MM.1S (cell line): Measurements from ENCODE around the gene AREL1.

ENCODE experiments used
- DNase-seq: peaks from one replicate; pipeline ENCODE4 v3.0.0-alpha.2; 2015
- H2AFZ ChIP-seq: fragments of 300-600 bp; sonication (generic); 2 replicates; pipeline ENCODE4 v1.6.0; 2016; ENCODE audit warnings: antibody characterized with exemption, low read length
- H3F3A ChIP-seq: fragments of 300-600 bp; sonication (generic); 2 replicates; pipeline ENCODE4 v1.6.1; 2016; ENCODE audit warnings: mild to moderate bottlenecking, antibody characterized with exemption, low read length, moderate library complexity, mixed read lengths; ENCODE audit not compliant: insufficient read depth
- H3K27ac ChIP-seq: fragments of 300-600 bp; sonication (generic); 2 replicates; pipeline ENCODE4 v1.5.1; 2016; ENCODE audit warnings: mild to moderate bottlenecking, low read length
- H3K27me3 ChIP-seq: fragments of 300-600 bp; sonication (generic); replicated peaks from 2 replicates; pipeline ENCODE4 v1.6.0; 2016; ENCODE audit warnings: low read length; ENCODE audit not compliant: insufficient read depth
- H3K36me3 ChIP-seq: fragments of 300-600 bp; sonication (generic); replicated peaks from 2 replicates; pipeline ENCODE4 v1.6.1; 2016; ENCODE audit warnings: mild to moderate bottlenecking, low read length, mixed read lengths; ENCODE audit not compliant: insufficient read depth
- H3K4me1 ChIP-seq: fragments of 300-600 bp; sonication (generic); 2 replicates; pipeline ENCODE4 v1.6.1; 2016; ENCODE audit warnings: low read length, mixed read lengths
- H3K4me2 ChIP-seq: fragments of 300-600 bp; sonication (generic); 2 replicates; pipeline ENCODE4 v1.6.0; 2016; ENCODE audit warnings: low read depth, low read length
- H3K4me3 ChIP-seq: fragments of 300-600 bp; sonication (generic); 2 replicates; pipeline ENCODE4 v1.5.1; 2016; ENCODE audit warnings: low read length, mixed read lengths
- H3K79me2 ChIP-seq: fragments of 300-600 bp; sonication (generic); 2 replicates; pipeline ENCODE4 v1.6.1; 2016; ENCODE audit warnings: mixed run types, low read length, mixed read lengths
- H3K9ac ChIP-seq: fragments of 300-600 bp; sonication (generic); 2 replicates; pipeline ENCODE4 v1.6.1; 2016; ENCODE audit warnings: low read length, mixed read lengths
- H3K9me2 ChIP-seq: fragments of 300-600 bp; sonication (generic); replicated peaks from 2 replicates; pipeline ENCODE4 v1.6.1; 2016; ENCODE audit warnings: mild to moderate bottlenecking, low read length, mixed read lengths; ENCODE audit not compliant: insufficient read depth
- H3K9me3 ChIP-seq: fragments of 300-600 bp; sonication (generic); replicated peaks from 2 replicates; pipeline ENCODE4 v1.6.1; 2016; ENCODE audit warnings: mild to moderate bottlenecking, low read length, mixed read lengths; ENCODE audit not compliant: insufficient read depth
- H4K20me1 ChIP-seq: fragments of 300-600 bp; sonication (generic); 2 replicates; pipeline ENCODE4 v1.6.1; 2016; ENCODE audit warnings: mild to moderate bottlenecking, low read length, moderate library complexity, mixed read lengths; ENCODE audit not compliant: insufficient read depth
- EZH2 ChIP-seq: fragments of 300-600 bp; sonication (generic); optimal IDR thresholded peaks from 2 replicates; pipeline ENCODE3; 2017; ENCODE audit warnings: low read depth, mild to moderate bottlenecking, antibody characterized with exemption, low read length, mixed read lengths
- EZH2phosphoT487 ChIP-seq: fragments of 300-600 bp; sonication (generic); IDR thresholded peaks from 2 replicates; pipeline ENCODE4 v1.6.1; 2018; ENCODE audit warnings: antibody characterized with exemption, low read length
- TF ChIP-seq, protein P1 (sequence below): fragments of 300-600 bp; sonication (generic); IDR thresholded peaks from 2 replicates; pipeline ENCODE4 v1.5.1; 2016; ENCODE audit warnings: antibody characterized with exemption, low read length, mixed read lengths

The AREL1 gene

DNA sequence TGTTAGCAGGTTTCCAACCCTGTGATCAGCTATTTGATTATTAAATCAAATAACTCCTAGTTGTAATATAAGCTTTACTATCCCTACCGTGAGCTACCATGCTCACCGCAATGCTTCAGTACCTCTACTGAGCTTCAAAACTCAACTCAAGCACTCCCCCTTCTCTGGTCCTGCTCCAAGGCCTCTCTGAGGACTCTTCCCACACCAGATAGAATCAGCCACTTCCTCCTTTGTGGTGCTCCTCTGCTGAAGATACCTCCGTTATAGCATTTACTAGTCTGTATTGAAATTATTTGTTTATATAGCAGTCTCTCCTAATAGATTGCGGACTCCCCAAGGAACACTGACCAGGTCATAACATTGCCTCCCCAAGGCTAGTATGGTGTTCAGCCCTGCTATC lies 17.5 kb downstream of the AREL1 start:
- H4K20me1 ChIP-seq = no peaks in the 10 kb centered on the region
- H3K79me2 ChIP-seq = no peaks in the 10 kb centered on the region
- H3F3A ChIP-seq = no peaks in the 10 kb centered on the region
- TF ChIP-seq EZH2phosphoT487 = no peak
- no peak for TF ChIP-seq EZH2
- TF ChIP-seq, protein P1, sequence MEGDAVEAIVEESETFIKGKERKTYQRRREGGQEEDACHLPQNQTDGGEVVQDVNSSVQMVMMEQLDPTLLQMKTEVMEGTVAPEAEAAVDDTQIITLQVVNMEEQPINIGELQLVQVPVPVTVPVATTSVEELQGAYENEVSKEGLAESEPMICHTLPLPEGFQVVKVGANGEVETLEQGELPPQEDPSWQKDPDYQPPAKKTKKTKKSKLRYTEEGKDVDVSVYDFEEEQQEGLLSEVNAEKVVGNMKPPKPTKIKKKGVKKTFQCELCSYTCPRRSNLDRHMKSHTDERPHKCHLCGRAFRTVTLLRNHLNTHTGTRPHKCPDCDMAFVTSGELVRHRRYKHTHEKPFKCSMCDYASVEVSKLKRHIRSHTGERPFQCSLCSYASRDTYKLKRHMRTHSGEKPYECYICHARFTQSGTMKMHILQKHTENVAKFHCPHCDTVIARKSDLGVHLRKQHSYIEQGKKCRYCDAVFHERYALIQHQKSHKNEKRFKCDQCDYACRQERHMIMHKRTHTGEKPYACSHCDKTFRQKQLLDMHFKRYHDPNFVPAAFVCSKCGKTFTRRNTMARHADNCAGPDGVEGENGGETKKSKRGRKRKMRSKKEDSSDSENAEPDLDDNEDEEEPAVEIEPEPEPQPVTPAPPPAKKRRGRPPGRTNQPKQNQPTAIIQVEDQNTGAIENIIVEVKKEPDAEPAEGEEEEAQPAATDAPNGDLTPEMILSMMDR = no peak
- no peaks in the 10 kb centered on the region for H3K36me3 ChIP-seq
- H3K4me1 ChIP-seq = no peaks in the 10 kb centered on the region
- no peak overlapping the region for H3K4me3 ChIP-seq
- H3K9me3 ChIP-seq = no peaks in the 10 kb centered on the region
- H3K27me3 ChIP-seq = no peaks in the 10 kb centered on the region
- no peak overlapping the region for H3K4me2 ChIP-seq
- no peak overlapping the region for H3K27ac ChIP-seq
- no peak overlapping the region for H2AFZ ChIP-seq
- H3K9ac ChIP-seq = no peak overlapping the region
- DNase-seq = no peak
- H3K9me2 ChIP-seq = no peaks in the 10 kb centered on the region

DNA sequence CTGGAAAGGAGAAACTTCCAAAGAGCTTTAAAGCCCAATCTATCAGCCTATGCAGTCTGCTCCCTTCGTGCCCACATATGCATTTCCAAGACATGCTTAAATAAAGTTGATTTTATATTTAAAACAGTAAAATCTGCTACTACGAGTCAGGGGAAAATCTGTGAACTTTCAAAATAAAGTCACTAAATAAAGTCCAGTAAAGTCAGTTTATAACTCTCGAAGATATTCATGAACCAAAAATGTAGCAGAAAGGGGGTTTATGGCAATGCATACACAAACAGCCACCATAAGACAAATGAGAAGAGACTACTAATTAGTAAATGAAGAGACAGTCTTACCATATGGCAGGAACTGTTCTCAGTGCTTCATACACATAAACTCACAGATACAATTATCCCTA lies 19.7 kb downstream of the AREL1 start:
- no peak overlapping the region for H3K27ac ChIP-seq
- no peak for DNase-seq
- no peaks in the 10 kb centered on the region for H3K79me2 ChIP-seq

DNA sequence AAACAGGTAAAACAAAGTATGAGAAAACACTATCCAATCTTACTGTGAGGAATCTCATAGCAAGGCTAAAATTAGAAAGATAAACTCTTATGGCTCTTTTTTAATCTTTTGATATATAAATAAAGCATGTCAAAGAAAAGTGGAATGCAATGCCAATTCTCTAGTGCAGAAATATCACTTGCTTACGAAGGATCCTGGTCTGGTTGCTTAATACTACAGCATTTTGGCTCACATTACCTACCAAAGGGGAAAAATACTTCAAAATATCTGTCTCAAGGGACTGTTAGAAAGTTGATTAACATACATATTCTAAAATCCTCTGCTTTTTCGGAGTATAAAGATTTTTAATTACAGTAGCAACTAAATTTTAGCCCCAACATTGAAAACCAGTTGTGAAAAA lies 21.4 kb downstream of the AREL1 start:
- H3K9me2 ChIP-seq = no peaks in the 10 kb centered on the region
- H3K4me3 ChIP-seq = no peak overlapping the region
- no peak overlapping the region for H2AFZ ChIP-seq
- no peak overlapping the region for H3K27ac ChIP-seq
- H4K20me1 ChIP-seq = no peaks in the 10 kb centered on the region
- no peaks in the 10 kb centered on the region for H3K36me3 ChIP-seq
- H3K4me2 ChIP-seq = no peak overlapping the region
- no peaks in the 10 kb centered on the region for H3K27me3 ChIP-seq
- H3K9me3 ChIP-seq = no peaks in the 10 kb centered on the region
- H3F3A ChIP-seq = no peaks in the 10 kb centered on the region
- TF ChIP-seq, protein P1 = no peak
- TF ChIP-seq EZH2phosphoT487 (no peak), EZH2 (no peak)
- no peak for DNase-seq
- H3K9ac ChIP-seq = no peak overlapping the region
- H3K4me1 ChIP-seq = no peaks in the 10 kb centered on the region
- no peaks in the 10 kb centered on the region for H3K79me2 ChIP-seq

More for the DNA sequence above, 19.7 kb downstream of the AREL1 start:
- no peaks in the 10 kb centered on the region for H3K9me2 ChIP-seq
- no peaks in the 10 kb centered on the region for H3K27me3 ChIP-seq
- no peak overlapping the region for H2AFZ ChIP-seq
- H3K4me2 ChIP-seq = no peak overlapping the region
- TF ChIP-seq, protein P1 = no peak
- TF ChIP-seq EZH2phosphoT487 = no peak
- TF ChIP-seq EZH2 = no peak
- H3K4me3 ChIP-seq = no peak overlapping the region
- no peaks in the 10 kb centered on the region for H3K4me1 ChIP-seq
- no peaks in the 10 kb centered on the region for H4K20me1 ChIP-seq
- H3K36me3 ChIP-seq = no peaks in the 10 kb centered on the region
- no peak overlapping the region for H3K9ac ChIP-seq
- H3K9me3 ChIP-seq = no peaks in the 10 kb centered on the region
- no peaks in the 10 kb centered on the region for H3F3A ChIP-seq
